ENCODE data around the gene RYK. TPM values are rescaled to one million over a fixed set of nuclear protein-coding genes. Genes with fewer than 3 reads are reported as not detected.

Gene RYK
- total RNA-seq, result 77.4 and 91.9 TPM in 2 replicates

DNA sequence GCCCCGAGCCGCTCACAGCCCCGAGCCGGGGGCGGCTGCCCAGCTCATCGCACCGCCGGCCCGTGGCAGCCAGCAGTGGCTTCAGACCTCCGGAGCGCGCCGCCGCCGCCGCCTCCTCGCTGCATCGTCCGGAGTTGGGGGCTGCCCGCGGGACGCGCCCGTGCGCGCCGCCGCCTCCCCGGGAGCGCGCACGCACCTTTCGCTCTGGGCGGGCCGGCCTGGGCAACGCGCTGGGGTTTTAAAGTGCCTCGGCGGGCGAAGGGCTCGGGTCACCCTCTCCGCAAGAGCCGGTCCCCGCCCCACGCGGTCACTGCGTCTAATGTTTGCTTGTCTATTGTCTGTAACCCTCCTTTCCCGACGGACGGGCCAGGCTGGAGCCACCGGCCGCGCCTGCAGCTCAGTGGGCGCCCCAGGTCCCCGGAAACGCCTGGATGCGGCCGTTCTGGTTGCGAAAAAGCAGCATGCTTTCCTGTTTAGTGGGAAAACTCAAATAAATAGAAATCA lies at the start of gene RYK:
TSS of gene RYK (minus strand) at position 143 of the 504 bp plus-strand sequence. CDS start 205 bp downstream, outside the sequence.

Other genes starting within 250 kb of the RYK start
- gene SLCO2A1, start 220.9 kb downstream of the RYK start, total RNA-seq, result 0.24 TPM in 1 of 2 replicates, not detected in the other
- 61.8 and 114 TPM in 2 replicates for gene AMOTL2, start 123.6 kb upstream of the RYK start, total RNA-seq
- gene ANAPC13, start 235.1 kb upstream of the RYK start, total RNA-seq, result 52.6 and 59.8 TPM in 2 replicates
- 6.8 and 9.2 TPM in 2 replicates for gene CEP63, start 235.2 kb upstream of the RYK start, total RNA-seq

All from tracheal epithelial cell (primary cell).